Measurements from ENCODE around the gene PTPRD. TPM values are rescaled to one million over a fixed set of nuclear protein-coding genes. Genes with fewer than 3 reads are reported as not detected.

Gene PTPRD
- total RNA-seq, 1 donor from 2014 or later = 197 TPM

- no peak overlapping the region for H3K27ac Mint-ChIP-seq
- no peaks in the 10 kb centered on the region for H3K36me3 Mint-ChIP-seq
- no peak for TF ChIP-seq CTCF (conservative IDR thresholded peaks at IDR 0.05)
- no peak for DNase-seq (ENCODE audit: extremely low spot score, unreplicated experiment)
- peaks cover 5% of the 10 kb centered on the region for H3K9me3 Mint-ChIP-seq
- H3K4me3 Mint-ChIP-seq = no peak overlapping the region
- H3K4me1 Mint-ChIP-seq (ENCODE audit: unreplicated experiment) = no peaks in the 10 kb centered on the region
- no peaks in the 10 kb centered on the region for H3K27me3 Mint-ChIP-seq
Measured at GRCh38 chr9:9091387-9091786, 1521.4 kb downstream of the PTPRD start.

GRCh38 chr9:9079473-9079872, 1533.3 kb downstream of the PTPRD start:
- no peak overlapping the region for H3K4me3 Mint-ChIP-seq
- no peak for DNase-seq (ENCODE audit: extremely low spot score, unreplicated experiment)
- no peaks in the 10 kb centered on the region for H3K36me3 Mint-ChIP-seq
- no peaks in the 10 kb centered on the region for H3K27me3 Mint-ChIP-seq
- H3K9me3 Mint-ChIP-seq = peaks cover 4% of the 10 kb centered on the region
- no peak for TF ChIP-seq CTCF (conservative IDR thresholded peaks at IDR 0.05)
- H3K4me1 Mint-ChIP-seq (ENCODE audit: unreplicated experiment) = no peaks in the 10 kb centered on the region
- no peak overlapping the region for H3K27ac Mint-ChIP-seq

- no peak for TF ChIP-seq CTCF (conservative IDR thresholded peaks at IDR 0.05)
- Mint-ChIP-seq H3K27me3 (no peaks in the 10 kb centered on the region), H3K27ac (no peak overlapping the region), H3K36me3 (no peaks in the 10 kb centered on the region), H3K4me1 (ENCODE audit: unreplicated experiment) (no peaks in the 10 kb centered on the region), H3K4me3 (no peak overlapping the region), H3K9me3 (peaks cover 4% of the 10 kb centered on the region)
- DNase-seq (ENCODE audit: extremely low spot score, unreplicated experiment) = no peak
Measured at GRCh38 chr9:9078301-9078700, 1534.5 kb downstream of the PTPRD start.

- Mint-ChIP-seq H3K27ac (no peak overlapping the region), H3K9me3 (no peaks in the 10 kb centered on the region), H3K27me3 (no peaks in the 10 kb centered on the region), H3K4me1 (ENCODE audit: unreplicated experiment) (no peaks in the 10 kb centered on the region), H3K4me3 (no peak overlapping the region), H3K36me3 (no peaks in the 10 kb centered on the region)
- no peak for TF ChIP-seq CTCF (conservative IDR thresholded peaks at IDR 0.05)
- no peak for DNase-seq (ENCODE audit: extremely low spot score, unreplicated experiment)
Measured at GRCh38 chr9:9061627-9062026, 1551.2 kb downstream of the PTPRD start.

- TF ChIP-seq CTCF (conservative IDR thresholded peaks at IDR 0.05) = no peak
- Mint-ChIP-seq H3K27me3 (no peaks in the 10 kb centered on the region), H3K9me3 (no peaks in the 10 kb centered on the region), H3K27ac (no peak overlapping the region), H3K36me3 (no peaks in the 10 kb centered on the region), H3K4me3 (no peak overlapping the region), H3K4me1 (ENCODE audit: unreplicated experiment) (no peaks in the 10 kb centered on the region)
- DNase-seq (ENCODE audit: extremely low spot score, unreplicated experiment) = no peak
Measured at GRCh38 chr9:9054354-9054992, 1558.3 kb downstream of the PTPRD start.

GRCh38 chr9:9045572-9045971, 1567.2 kb downstream of the PTPRD start:
- no peak for DNase-seq (ENCODE audit: extremely low spot score, unreplicated experiment)
- TF ChIP-seq CTCF (conservative IDR thresholded peaks at IDR 0.05) = no peak
- Mint-ChIP-seq H3K4me3 (no peak overlapping the region), H3K27me3 (peaks cover 3% of the 10 kb centered on the region), H3K36me3 (no peaks in the 10 kb centered on the region), H3K9me3 (no peaks in the 10 kb centered on the region), H3K27ac (no peak overlapping the region), H3K4me1 (ENCODE audit: unreplicated experiment) (peaks cover 7% of the 10 kb centered on the region)
